C4-2B (cell line): Measurements from ENCODE around the gene MGARP.

Source experiments
- ZFX ChIP-seq: fragments of 450-650 bp; IDR thresholded peaks from 2 replicates; pipeline ENCODE4 v1.6.1; 2017
- TF ChIP-seq, protein P1 (sequence below): fragments of 450-650 bp; conservative IDR thresholded peaks from 2 replicates; pipeline ENCODE4 v1.5.1; 2017; ENCODE audit warnings: mild to moderate bottlenecking

DNA sequence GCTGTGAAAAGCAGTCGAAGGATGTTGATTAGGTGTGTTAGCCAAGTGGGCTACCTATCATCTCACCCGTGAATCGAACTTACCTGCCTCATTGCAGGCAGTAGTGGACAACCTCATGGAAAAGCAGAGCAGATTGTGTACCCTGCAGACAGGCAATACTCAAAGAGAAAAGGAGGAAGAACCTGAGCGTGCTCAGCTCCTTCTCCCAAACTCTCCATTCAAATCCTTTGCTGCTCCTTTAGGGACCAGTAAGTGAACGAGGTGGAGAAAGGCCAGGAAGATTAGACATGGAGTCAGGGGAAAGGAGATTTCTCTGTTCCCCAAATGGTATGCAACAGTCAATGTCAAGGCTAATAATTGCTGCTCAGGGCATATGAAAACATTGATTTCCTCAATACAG is 57.8 kb downstream of the MGARP start:
- TF ChIP-seq, protein P1, sequence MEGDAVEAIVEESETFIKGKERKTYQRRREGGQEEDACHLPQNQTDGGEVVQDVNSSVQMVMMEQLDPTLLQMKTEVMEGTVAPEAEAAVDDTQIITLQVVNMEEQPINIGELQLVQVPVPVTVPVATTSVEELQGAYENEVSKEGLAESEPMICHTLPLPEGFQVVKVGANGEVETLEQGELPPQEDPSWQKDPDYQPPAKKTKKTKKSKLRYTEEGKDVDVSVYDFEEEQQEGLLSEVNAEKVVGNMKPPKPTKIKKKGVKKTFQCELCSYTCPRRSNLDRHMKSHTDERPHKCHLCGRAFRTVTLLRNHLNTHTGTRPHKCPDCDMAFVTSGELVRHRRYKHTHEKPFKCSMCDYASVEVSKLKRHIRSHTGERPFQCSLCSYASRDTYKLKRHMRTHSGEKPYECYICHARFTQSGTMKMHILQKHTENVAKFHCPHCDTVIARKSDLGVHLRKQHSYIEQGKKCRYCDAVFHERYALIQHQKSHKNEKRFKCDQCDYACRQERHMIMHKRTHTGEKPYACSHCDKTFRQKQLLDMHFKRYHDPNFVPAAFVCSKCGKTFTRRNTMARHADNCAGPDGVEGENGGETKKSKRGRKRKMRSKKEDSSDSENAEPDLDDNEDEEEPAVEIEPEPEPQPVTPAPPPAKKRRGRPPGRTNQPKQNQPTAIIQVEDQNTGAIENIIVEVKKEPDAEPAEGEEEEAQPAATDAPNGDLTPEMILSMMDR, result no peak
- no peak for TF ChIP-seq ZFX
